Measurements from ENCODE around the gene BRI3.

The BRI3 gene

GRCh38 chr7:98324782-98325181 lies 43.3 kb downstream of the BRI3 start:
- no peak overlapping the region for H3K4me3 ChIP-seq
- H3K27me3 ChIP-seq = no peaks in the 10 kb centered on the region
- no peak for TF ChIP-seq Cebpa-rat (IDR thresholded peaks at IDR 0.05)
- no peak overlapping the region for H3K9ac ChIP-seq
- peaks cover 5 to 58% (median 47%) of the 10 kb centered on the region in 10 experiments for H3K4me1 ChIP-seq
- H3K4me2 ChIP-seq = no peak overlapping the region
- H3K27ac ChIP-seq = no peak overlapping the region
- H3K9me3 ChIP-seq (replicated peaks in 1 of 11) = no peaks in the 10 kb centered on the region
- no peaks in the 10 kb centered on the region for H3K36me3 ChIP-seq
- H4K20me1 ChIP-seq = no peaks in the 10 kb centered on the region

- Histone ChIP-seq H3K36me3 (no peaks in the 10 kb centered on the region), H3K27ac (peak overlapping the region in 8 of 11 experiments; percentile 14 to 67 (median 42); a peak in 11 of 22 replicates), H3K4me2 (peak overlapping the region; percentile 4 to 83 (median 63); a peak in 18 of 22 replicates), H3K27me3 (no peaks in the 10 kb centered on the region), H3K9me3 (replicated peaks in 1 of 11) (peaks cover 0 to 11% (median 0%) of the 10 kb centered on the region in 11 experiments; a peak in 6 of 22 replicates), H3K4me1 (peaks cover 0 to 24% (median 18%) of the 10 kb centered on the region in 10 experiments; a peak in 15 of 20 replicates), H4K20me1 (no peaks in the 10 kb centered on the region), H3K9ac (peak overlapping the region in 5 of 11 experiments; percentile 13 to 44 (median 34); a peak in 5 of 22 replicates), H3K4me3 (no peak overlapping the region)
- TF ChIP-seq Cebpa-rat (IDR thresholded peaks at IDR 0.05) = no peak
These were observed 47.8 kb downstream of the BRI3 start for GRCh38 chr7:98329100-98329790.

GRCh38 chr7:98329791-98330373 lies 48.4 kb downstream of the BRI3 start:
- H3K4me3 ChIP-seq = no peak overlapping the region
- no peaks in the 10 kb centered on the region for H4K20me1 ChIP-seq
- H3K36me3 ChIP-seq = no peaks in the 10 kb centered on the region
- peaks cover 0 to 11% (median 0%) of the 10 kb centered on the region in 11 experiments; a peak in 6 of 22 replicates for H3K9me3 ChIP-seq (replicated peaks in 1 of 11)
- H3K4me2 ChIP-seq = peak overlapping the region in 9 of 11 experiments; percentile 4 to 83 (median 65); a peak in 17 of 22 replicates
- H3K27me3 ChIP-seq = no peaks in the 10 kb centered on the region
- TF ChIP-seq Cebpa-rat (IDR thresholded peaks at IDR 0.05) = no peak
- peak overlapping the region in 2 of 11 experiments; percentile 13 to 34; a peak in 2 of 22 replicates for H3K9ac ChIP-seq
- H3K4me1 ChIP-seq = peaks cover 0 to 24% (median 18%) of the 10 kb centered on the region in 10 experiments; a peak in 15 of 20 replicates
- H3K27ac ChIP-seq = peak overlapping the region in 4 of 11 experiments; percentile 44 to 67 (median 54); a peak in 6 of 22 replicates

GRCh38 chr7:98330926-98331529 lies 49.5 kb downstream of the BRI3 start:
- H3K36me3 ChIP-seq = no peaks in the 10 kb centered on the region
- H3K27me3 ChIP-seq = no peaks in the 10 kb centered on the region
- H3K4me2 ChIP-seq = no peak overlapping the region
- H3K9me3 ChIP-seq (replicated peaks in 1 of 11) = peaks cover 0 to 11% (median 0%) of the 10 kb centered on the region in 11 experiments; a peak in 6 of 22 replicates
- H3K4me1 ChIP-seq = peaks cover 0 to 24% (median 18%) of the 10 kb centered on the region in 10 experiments; a peak in 15 of 20 replicates
- H3K4me3 ChIP-seq = no peak overlapping the region
- TF ChIP-seq Cebpa-rat (IDR thresholded peaks at IDR 0.05) = no peak
- H3K9ac ChIP-seq = no peak overlapping the region
- H4K20me1 ChIP-seq = no peaks in the 10 kb centered on the region
- no peak overlapping the region for H3K27ac ChIP-seq

GRCh38 chr7:98334081-98334480 lies 52.6 kb downstream of the BRI3 start:
- TF ChIP-seq Cebpa-rat (IDR thresholded peaks at IDR 0.05) = no peak
- Histone ChIP-seq H3K27ac (no peak overlapping the region), H3K9ac (no peak overlapping the region), H3K27me3 (no peaks in the 10 kb centered on the region), H3K4me1 (peaks cover 0 to 13% (median 8%) of the 10 kb centered on the region in 10 experiments; a peak in 15 of 20 replicates), H4K20me1 (no peaks in the 10 kb centered on the region), H3K9me3 (replicated peaks in 1 of 11) (peaks cover 7 to 21% (median 10%) of the 10 kb centered on the region in 11 experiments; a peak in 19 of 22 replicates), H3K4me3 (no peak overlapping the region), H3K36me3 (peaks cover 0 to 5% (median 0%) of the 10 kb centered on the region in 11 experiments; a peak in 2 of 22 replicates), H3K4me2 (no peak overlapping the region)

GRCh38 chr7:98335411-98335977 lies 54.0 kb downstream of the BRI3 start:
- Histone ChIP-seq H3K4me2 (no peak overlapping the region), H3K36me3 (peaks cover 0 to 5% (median 0%) of the 10 kb centered on the region in 11 experiments; a peak in 2 of 22 replicates), H3K27me3 (no peaks in the 10 kb centered on the region), H3K9ac (no peak overlapping the region), H3K4me3 (no peak overlapping the region), H3K4me1 (no peaks in the 10 kb centered on the region), H3K27ac (no peak overlapping the region), H3K9me3 (replicated peaks in 1 of 11) (peaks cover 9 to 23% (median 15%) of the 10 kb centered on the region in 11 experiments; a peak in 18 of 22 replicates), H4K20me1 (no peaks in the 10 kb centered on the region)
- no peak for TF ChIP-seq Cebpa-rat (IDR thresholded peaks at IDR 0.05)

GRCh38 chr7:98338441-98338840 lies 57.0 kb downstream of the BRI3 start:
- Histone ChIP-seq H3K4me3 (no peak overlapping the region), H3K9me3 (replicated peaks in 1 of 11) (peaks cover 9 to 17% (median 15%) of the 10 kb centered on the region in 11 experiments; a peak in 17 of 22 replicates), H3K9ac (no peak overlapping the region), H3K27me3 (no peaks in the 10 kb centered on the region), H3K4me1 (no peaks in the 10 kb centered on the region), H3K36me3 (peaks cover 0 to 5% (median 0%) of the 10 kb centered on the region in 11 experiments; a peak in 2 of 22 replicates), H4K20me1 (no peaks in the 10 kb centered on the region), H3K27ac (no peak overlapping the region), H3K4me2 (no peak overlapping the region)
- TF ChIP-seq Cebpa-rat (IDR thresholded peaks at IDR 0.05) = no peak

GRCh38 chr7:98339043-98339442 lies 57.6 kb downstream of the BRI3 start:
- no peak for TF ChIP-seq Cebpa-rat (IDR thresholded peaks at IDR 0.05)
- Histone ChIP-seq H4K20me1 (no peaks in the 10 kb centered on the region), H3K9ac (no peak overlapping the region), H3K36me3 (peaks cover 0 to 5% (median 0%) of the 10 kb centered on the region in 11 experiments; a peak in 2 of 22 replicates), H3K27me3 (no peaks in the 10 kb centered on the region), H3K4me1 (no peaks in the 10 kb centered on the region), H3K4me3 (no peak overlapping the region), H3K27ac (no peak overlapping the region), H3K4me2 (no peak overlapping the region), H3K9me3 (replicated peaks in 1 of 11) (peaks cover 9 to 17% (median 15%) of the 10 kb centered on the region in 11 experiments; a peak in 17 of 22 replicates)

All from BLaER1 treated with 17β-estradiol and CSF1 and Interleukin-3, amounts not matched to agents 10 nM and 100 nM (cell line).